GM19239 (cell line): Measurements from ENCODE around the gene YBEY.
A peak's percentile ranks its signal among the peaks of the same experiment; 100 is the strongest.

Experiments used
- DNase-seq: peaks from one replicate; pipeline ENCODE4 v3.0.0; 2011; ENCODE audit warnings: low spot score; ENCODE audit not compliant: insufficient read length
- FAIRE-seq: peaks from 2 replicates; lab custom pipeline; 2011; peaks lifted over from hg19 to GRCh38; lab: Jason Lieb, UNC

YBEY gene

DNA sequence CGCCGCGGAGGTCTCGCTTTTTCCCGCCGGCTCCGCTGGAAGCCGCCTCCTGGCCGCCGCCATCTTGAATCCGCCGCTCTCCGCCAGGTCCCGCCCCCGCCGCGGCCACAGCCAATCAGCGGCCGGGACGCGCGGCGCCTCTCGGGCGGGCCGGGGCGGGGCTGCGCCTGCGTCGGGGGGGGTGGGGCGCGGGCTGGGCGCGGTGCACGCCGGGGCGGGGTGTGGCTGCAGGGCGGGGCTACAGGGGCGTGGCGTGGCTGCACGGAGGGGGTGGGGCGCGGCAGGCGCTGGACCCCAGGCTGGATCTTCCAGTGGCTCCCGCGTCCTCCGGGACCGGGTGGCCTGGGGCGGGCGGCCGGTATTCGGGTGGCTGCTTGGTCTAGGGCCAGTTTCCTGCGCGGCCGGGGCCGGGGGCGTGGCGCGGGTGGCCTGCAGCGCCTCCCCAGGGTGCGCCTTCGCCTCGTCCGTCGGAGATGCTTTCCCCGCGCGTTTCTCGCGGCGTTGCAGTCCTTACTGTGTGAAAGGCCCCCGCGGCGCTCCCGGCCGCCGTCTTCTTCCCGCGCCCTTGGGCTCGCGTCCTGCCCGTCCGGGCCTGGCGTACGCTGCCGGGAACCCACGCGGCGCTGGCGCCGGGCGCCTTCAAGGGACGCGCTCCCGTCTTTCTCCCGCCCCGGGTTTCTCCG lies 38.4 kb downstream of the YBEY start:
- FAIRE-seq (no peak), DNase-seq (peak; percentile 83)

DNA sequence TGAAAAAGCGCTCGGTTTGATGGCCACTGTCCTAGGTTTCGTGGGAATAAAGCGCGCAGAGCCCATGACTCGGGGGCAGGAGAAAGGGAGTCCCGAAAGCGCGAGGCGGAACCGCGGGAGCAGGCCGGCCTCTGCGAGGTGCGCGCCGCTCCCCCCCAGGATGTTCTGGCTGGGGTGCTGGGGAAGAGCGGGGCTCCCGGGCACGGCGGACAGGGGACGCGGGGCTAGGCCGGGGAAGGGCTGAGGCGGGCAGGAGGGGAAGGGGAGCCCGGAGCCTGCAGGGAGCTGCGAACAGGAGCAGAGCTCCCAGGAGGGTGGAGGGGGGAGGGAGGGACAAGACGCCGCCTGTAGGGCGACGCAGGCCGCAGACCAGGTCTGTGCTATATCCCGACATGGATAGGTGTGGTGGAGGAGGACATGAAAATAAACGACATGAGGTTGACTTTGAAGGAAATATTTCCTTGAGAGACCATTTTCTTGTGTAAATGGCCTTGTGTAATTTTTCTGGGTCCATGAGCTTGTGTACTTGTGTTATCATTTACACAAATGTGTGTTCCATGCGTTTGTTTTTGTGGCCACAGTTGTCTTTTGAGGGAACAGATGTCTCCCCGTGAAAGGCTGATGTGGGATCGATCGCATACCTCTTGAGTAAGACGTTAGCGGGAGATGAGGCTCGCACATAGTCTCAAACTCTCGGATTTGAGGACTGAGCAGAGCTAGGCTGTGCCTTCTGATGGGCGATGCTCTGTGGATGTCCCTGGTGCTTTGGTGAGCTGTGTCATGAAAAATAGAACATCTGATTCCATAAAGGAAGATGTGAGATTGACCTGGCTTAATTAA lies 39.2 kb downstream of the YBEY start:
- no peak for FAIRE-seq

DNA sequence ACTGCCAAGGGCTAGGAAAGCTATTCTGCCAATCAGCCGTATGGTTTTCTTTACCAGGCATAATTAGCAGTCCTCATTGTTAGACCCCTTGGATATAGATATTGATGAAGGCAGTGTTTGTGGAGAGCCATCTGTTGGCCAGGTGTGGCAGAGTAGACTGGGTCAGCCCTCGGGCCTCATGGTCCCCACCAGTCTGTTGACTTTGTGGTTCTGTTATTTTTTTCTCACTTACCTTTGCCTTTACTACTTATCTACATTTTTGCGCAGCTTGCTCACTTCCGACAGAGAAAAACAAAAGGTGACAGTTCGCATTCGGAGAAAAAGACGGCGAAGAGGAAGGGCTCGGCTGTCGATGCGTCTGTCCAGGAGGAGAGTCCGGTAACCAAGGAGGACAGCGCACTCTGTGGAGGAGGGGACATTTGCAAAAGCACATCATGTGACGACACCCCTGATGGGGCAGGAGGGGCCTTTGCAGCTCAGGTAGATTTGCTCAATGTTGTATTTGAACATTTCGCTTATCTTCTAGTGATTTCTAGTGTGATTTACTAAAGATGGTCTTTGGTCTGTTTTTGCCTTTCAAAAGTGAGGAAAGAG lies 40.1 kb downstream of the YBEY start:
- FAIRE-seq (no peak), DNase-seq (no peak)

More for the DNA sequence above, 39.2 kb downstream of the YBEY start:
- no peak for DNase-seq

DNA sequence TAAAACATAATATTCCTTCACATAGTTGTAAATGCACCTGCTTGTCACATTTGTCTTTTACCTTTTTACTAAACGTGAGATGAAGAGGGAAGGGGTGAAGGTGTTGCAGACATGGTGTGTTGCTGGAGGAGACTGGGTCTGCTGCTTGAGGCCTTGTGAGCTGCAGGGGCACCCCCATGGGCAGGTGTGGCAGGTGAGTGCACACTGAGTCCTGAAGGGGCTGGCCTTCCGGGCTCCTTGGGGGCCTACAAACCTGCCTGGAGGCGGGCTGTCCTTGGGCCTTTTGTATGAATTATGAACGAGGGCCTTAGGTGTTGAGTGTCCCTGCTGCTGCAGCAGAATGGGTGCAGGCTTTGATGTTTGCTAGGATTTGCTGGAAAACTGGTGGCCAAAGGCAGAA lies 41.6 kb downstream of the YBEY start:
- FAIRE-seq = no peak
- no peak for DNase-seq

DNA sequence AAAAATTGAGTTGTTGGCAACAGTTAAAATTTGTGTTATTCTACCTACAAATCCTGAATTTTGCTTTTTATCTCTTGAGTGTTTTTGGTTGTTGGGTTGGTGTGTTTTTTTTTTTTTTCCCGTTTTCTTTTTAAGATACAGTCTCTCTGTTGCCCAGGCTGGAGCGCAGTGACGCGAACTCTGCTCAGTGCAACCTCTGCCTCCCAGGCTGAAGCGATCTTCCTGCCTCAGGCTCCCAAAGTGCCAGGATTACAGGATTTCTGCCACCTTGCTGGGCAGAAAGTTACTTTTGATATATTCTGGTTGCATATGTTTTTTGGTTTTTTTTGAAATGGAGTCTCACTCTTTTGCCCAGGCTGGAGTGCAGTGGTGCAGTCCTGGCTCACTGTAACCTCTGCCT lies 42.0 kb downstream of the YBEY start:
- DNase-seq = no peak
- FAIRE-seq = no peak

DNA sequence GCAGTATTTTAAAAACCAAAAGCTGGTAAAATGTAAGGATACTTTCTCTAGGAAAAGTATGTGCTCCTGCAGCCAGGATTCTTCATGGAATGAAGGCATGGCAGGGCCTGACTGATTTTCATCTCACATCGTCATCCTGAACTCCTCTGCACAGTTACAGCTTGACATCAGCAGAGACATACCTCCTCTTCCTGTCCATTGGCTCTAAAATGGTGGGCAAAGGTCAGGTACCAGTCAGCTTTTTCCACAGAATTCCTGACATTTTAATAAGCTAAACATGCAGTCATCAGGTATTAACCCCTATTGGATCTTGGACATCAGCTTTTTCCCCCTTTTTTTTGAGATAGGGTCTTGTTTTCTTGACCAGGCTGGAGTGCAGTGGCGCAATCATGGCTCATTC lies 43.7 kb downstream of the YBEY start:
- DNase-seq (no peak), FAIRE-seq (no peak)

DNA sequence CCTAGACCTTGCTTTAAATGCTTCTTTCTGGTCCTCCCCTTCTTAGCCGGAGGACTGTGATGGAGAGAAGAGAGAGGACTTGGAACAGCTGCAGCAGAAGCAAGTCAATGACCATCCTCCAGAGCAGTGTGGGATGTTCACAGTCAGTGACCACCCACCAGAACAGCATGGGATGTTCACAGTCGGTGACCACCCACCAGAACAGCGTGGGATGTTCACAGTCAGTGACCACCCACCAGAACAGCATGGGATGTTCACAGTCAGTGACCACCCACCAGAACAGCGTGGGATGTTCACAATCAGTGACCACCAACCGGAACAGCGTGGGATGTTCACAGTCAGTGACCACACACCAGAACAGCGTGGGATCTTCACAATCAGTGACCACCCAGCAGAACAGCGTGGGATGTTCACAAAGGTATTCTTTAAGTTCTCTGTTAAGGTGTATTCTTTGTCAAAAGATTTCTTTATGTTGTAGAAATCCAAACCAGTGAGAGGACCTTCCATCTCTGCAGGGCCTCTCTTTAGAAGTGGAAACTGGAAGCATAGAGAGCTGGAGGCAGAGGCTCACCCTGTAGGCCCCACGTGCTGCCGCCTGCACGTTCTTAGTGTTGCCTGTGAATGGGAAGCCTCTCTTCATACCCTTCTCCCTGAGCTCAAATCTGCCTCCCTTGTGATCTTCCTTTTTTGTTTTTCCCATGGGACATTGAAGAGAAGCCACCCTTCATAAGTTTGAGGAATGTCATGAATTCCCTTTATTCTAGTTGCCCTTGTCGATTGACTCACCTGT lies 48.4 kb downstream of the YBEY start:
- no peak for FAIRE-seq
- DNase-seq = no peak

DNA sequence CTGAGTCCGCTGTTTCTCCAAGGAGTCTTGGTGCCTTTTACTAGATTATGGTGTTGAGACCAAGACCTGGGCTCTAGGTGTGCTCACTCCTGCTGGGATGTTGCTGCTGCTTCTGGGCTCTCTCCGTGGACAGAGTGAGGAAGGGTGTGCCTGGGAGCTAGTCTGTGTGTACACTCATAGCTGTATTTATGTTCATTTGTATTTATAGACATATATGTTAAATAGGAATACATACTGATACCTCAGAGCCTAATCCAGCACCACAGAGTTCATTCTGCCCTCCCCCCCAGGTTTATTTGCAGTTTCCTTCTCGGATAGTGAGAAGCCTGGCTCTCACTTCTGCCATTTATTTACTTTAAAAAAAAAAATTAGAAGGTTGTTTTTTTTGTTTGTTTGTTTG lies 50.5 kb downstream of the YBEY start:
- FAIRE-seq = no peak

DNA sequence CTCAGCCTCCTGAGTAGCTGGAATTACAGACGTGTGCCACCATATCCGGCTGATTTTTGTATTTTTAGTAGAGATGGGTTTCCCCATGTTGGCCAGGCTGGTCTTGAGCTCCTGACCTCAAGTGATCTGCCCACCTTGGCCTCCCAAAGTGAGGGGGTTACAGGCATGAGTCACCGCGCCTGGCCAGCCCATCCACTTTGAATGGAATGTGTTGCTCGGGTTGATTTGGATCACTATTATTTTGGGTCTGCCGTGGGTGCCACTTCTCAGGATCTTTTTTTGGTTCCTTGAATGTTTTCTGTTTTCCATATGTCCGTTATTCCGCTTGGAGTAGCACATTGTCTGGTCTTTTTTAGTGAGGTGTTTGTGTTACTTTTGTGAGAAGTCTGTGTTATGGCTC lies 54.9 kb downstream of the YBEY start:
- DNase-seq (no peak), FAIRE-seq (no peak)

More for the DNA sequence above, 50.5 kb downstream of the YBEY start:
- no peak for DNase-seq

DNA sequence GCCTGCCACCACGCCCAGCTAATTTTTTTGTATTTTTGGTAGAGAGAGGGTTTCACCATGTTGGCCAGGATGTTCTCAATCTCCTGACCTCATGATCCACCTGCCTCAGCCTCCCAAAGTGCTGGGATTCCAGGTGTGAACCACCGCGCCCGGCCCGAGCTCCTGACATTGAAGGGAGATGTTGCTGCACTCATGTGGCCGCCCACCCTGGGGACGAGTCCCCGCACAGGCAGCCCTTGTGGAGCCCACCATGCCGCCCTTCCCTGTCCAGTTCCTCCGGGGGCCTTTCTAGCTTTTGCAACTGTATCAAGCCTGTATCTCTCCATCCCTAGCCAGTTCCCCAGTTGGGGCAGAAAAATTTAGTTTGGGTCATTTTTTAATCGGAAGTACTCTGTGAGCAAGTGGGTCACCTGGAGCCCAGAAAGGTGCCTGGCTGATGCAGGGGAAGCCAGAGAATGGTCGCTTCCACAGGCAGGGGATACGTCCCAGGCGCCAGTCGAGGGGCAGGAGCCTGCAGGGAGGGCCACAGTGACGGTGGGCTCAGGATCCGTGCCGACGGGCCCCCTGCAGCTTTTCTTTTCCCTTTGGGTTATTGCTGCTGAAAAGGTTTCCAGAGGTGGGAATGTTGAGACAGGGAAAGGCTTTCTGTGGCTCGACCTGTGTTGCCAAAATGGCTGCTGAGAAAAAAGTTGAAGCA lies 58.2 kb downstream of the YBEY start:
- no peak for FAIRE-seq
- DNase-seq = no peak

DNA sequence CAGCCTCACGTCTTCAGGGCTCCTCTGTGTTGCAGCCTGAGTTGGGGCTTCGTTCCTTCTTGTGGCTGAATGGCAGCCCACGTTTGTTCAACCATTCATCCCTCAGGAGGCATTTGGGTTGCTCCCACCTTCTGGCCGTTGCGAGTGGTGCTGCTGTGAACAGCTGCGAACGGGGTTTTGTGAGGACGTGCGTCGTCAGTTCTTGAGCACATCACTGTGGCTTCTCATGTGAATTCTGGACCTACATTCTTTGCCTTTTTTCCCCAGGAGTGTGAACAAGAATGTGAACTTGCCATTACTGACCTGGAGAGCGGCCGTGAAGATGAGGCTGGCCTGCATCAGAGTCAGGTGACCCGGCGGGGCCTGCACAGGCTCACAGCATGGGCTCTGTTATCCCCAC lies 59.7 kb downstream of the YBEY start:
- no peak for DNase-seq

DNA sequence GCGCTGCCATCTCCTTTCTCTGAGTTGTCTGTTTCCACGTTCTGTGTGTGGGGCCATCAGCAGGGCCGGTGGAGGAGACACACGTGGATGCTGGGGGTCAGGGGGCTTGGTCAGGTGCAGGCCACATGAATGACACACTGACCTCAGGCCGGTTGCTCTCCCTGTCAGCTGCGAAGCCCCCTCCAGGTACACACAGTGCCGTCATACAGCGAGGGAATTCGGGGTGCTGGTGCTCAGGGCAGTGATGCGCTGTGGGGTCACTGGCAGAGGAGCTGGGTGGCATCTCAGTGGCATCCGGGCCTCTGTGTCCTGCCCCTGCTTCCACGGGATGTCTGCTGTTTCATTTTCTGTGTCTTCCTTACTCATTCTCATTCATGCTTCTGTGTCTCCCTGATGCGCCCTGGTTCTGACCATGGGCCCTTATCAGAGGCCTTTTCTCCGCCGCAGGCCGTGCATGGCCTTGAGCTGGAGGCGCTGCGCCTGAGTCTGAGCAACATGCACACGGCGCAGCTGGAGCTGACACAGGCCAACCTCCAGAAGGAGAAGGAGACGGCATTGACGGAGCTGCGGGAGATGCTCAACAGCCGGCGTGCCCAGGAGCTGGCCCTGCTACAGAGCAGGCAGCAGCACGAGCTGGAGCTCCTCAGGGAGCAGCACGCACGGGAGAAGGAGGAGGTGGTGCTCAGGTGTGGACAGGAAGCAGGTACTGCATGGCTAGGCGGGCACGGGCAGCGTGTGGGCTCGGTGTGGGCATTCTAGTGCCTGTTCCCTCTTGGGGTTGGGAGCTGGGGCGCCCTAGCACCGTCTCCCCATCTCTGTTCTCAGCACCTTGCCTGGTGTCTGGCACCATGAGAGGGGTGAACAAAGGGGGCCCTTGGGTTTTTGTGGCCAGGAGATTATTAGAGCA lies 60.4 kb downstream of the YBEY start:
- FAIRE-seq = no peak

More for the DNA sequence above, 59.7 kb downstream of the YBEY start:
- FAIRE-seq = no peak

DNA sequence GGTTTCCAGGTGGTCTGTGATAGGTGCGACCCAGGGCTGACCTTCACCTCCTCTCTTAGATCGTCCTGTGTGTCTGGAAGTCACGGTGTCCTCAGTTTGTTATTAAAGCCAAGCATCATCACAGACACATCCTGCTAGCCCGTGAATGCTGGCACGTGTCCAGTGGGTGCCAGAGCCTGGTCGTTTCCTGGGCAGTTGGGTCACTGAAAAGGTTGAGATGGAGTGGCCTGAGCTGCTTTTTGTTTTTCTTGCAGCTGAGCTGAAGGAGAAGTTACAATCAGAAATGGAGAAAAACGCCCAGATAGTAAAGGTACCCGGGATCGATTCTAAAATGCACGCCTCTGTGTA lies 61.0 kb downstream of the YBEY start:
- no peak for DNase-seq
- FAIRE-seq = no peak

More for the DNA sequence above, 60.4 kb downstream of the YBEY start:
- no peak for DNase-seq
